GM21390 (cell line): ENCODE data around the gene MCTP2.
"Not testable (repeated sequence)": the region's sequence is repeated elsewhere in the genome, so short reads cannot be mapped to it uniquely, and the experiment has no call there.

ENCODE experiments used
- ATAC-seq: cut with Tn5 transposase; IDR thresholded peaks from one replicate; pipeline ENCODE4 v1.9.1; 2021; ENCODE audit not compliant: unreplicated experiment

Gene MCTP2

GRCh38 chr15:94234300-94234699, 2.9 kb downstream of the MCTP2 start:
- ATAC-seq: no peak

- ATAC-seq: no peak
Measured at GRCh38 chr15:94235041-94235440, 3.7 kb downstream of the MCTP2 start.

DNA sequence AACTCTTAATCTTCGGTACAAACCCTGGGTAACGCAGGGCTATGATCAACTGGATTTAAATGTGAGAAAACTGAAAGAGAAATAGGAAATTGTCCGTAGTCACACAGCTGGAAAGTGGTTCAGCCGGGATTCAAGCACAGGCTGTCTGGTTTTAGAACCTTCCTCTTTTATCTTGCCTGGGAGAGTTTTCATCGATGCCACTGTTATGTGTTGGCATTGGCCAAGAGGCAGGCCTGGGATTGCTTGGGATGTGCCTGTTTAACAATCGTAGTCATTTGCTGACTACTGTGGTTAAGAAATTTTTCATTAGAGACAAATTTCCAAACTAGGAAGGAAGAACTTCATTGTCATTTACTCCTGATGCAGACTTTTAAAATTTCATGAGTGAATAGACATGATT, 4.3 kb downstream of the MCTP2 start:
- no peak for ATAC-seq

DNA sequence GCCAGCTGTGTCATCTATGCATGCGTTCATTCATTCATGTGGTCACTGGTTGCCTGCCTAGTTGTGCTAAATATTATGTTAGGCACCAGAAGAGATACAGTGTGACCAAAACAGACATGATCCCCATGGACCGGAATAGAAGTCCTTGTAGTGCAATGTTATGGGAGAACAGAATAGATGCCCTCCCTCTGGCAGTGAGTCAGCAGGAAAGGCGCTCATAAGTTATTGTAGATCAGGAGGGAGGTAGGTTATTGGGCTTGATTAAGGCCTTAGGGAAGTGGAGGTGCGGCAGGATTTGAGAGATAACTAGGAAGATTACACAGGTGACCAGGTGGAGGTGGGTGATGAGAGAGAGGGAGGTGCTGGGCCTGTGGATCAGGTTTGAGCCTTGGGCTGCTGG, 5.2 kb downstream of the MCTP2 start:
- no peak for ATAC-seq

- no peak for ATAC-seq
Measured at GRCh38 chr15:94237903-94238302, 6.5 kb downstream of the MCTP2 start.

GRCh38 chr15:94238539-94239118, 7.3 kb downstream of the MCTP2 start:
- ATAC-seq: peak; percentile 62

GRCh38 chr15:94239474-94239873, 8.1 kb downstream of the MCTP2 start:
- ATAC-seq: no peak

GRCh38 chr15:94240480-94240879, 9.1 kb downstream of the MCTP2 start:
- no peak for ATAC-seq

GRCh38 chr15:94242257-94242656, 10.9 kb downstream of the MCTP2 start:
- no peak for ATAC-seq

- ATAC-seq: not testable (repeated sequence)
Measured at GRCh38 chr15:94243003-94243402, 11.6 kb downstream of the MCTP2 start.

GRCh38 chr15:94243418-94243817, 12.1 kb downstream of the MCTP2 start:
- ATAC-seq: no peak

- no peak for ATAC-seq
Measured at GRCh38 chr15:94246016-94246415, 14.7 kb downstream of the MCTP2 start.

GRCh38 chr15:94247789-94248638, 16.7 kb downstream of the MCTP2 start:
- ATAC-seq: no peak

DNA sequence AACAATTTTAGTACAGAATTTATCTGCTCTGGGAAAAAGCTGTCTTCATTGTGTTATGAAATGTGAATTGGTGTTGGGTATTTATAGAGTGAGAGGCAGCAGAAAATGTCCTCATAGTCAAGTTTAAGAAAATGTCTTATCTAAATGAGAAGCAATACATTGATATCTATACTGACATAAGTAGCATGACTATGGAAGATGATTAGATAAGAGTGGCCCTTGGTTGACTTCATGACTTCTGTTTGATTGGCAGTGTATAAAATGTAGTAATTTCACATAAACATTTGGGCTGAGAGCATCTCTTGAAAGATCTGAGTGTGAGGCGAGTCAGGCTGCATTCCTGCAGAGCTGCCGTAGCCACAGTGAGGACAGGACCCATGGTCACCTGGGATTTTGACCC, 19.4 kb downstream of the MCTP2 start:
- no peak for ATAC-seq

DNA sequence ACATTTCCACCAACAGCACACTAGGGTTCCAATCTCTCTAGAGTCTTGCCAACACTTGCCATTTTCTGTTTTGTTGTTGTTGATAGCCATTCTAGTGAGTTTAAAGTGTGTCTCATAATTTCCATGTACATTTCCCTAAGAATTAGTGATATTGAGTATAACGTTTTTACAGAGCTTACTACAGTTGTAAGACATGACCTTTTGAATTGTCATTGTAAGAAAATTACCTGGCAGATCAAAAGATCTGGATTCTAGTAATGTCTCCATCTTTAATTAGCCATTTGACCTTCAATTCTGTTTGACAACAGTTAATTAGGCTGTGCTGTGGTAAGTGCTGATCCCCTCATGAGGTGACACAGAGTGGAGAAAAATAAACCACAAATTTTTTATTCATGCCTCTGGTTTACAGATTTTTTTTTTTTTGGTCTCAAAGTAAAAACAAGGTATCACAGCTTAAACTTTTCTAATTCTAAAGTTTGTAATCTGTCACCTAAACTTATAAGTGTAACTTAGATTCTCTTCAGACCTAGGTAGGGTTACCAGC, 20.9 kb downstream of the MCTP2 start:
- ATAC-seq: no peak

DNA sequence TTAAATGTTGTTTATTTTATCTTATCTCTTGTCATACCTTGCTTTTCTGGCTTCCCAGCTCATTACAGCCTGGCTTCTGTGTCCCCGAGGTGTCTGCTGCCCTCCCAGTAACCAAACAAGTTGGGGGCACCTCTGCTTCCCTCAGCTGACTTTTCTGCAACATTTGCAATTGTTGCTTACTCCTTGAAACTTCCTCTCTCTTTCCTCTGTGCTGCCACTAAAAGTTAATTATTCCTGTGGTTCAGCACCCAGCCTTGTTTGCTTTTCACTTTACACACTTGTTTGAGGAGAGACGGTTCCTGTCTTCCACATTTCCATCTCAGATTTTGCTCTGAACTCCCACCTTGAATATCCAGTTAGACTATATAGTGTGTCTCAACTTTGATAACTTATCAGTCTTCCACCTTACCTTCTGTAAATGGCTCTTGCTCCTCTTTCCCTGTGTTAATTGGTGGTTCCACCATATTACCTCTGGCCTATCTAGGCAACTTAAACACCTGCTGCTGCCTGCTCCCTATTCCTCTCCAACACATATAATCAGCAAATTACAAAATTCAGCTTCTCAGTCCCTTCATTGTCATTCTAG, 21.6 kb downstream of the MCTP2 start:
- no peak for ATAC-seq

DNA sequence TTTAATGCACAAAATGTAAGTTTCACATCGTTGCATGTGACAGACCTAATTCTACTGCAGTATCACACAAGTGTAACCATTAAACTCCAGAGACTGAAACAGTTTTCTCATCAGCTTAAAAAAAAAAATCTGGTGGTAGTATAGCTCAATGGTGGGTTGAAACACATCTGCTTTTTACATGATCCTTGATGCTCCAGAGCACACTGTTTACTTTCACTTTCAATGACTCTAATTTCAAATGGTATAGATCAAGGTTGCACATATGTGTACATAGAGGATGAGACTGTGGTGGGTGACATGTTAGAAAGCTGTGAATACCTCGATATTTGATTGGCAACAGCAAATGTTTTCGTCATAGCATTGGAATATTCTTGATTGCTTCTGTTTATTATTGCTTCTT, 22.4 kb downstream of the MCTP2 start:
- ATAC-seq: peak; percentile 38

- no peak for ATAC-seq
Measured at GRCh38 chr15:94255540-94255939, 24.2 kb downstream of the MCTP2 start.

- no peak for ATAC-seq
Measured at GRCh38 chr15:94256511-94256910, 25.1 kb downstream of the MCTP2 start.

GRCh38 chr15:94257776-94258175, 26.4 kb downstream of the MCTP2 start:
- not testable (repeated sequence) for ATAC-seq

DNA sequence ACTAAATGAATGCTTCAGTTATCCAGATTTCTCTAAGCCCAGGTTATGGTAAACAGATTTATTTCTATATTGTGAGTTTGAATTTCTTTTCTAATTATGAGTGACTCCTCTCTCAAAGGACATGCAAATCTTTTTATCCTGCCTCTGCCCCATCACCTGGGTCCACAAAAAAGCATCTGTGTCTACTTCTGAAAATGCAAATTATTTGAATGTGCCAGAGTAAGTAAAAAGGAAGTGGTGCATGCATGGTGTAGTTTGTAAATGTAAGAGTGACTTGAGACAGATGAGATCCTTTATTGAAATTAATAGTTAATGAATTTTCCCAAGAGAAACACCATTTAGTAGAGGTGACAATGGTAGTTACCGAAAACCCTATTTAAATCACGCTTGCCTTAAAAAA, 26.9 kb downstream of the MCTP2 start:
- peak; percentile 63 for ATAC-seq
